ENCODE data around the gene FNDC3B.

- TF ChIP-seq POLR2AphosphoS5 (IDR thresholded peaks at IDR 0.05; ENCODE audit: low read depth, low read length) (no peak), TAF1 (IDR thresholded peaks at IDR 0.05; ENCODE audit: borderline replicate concordance, low read depth, low read length) (no peak), POLR2A (IDR thresholded peaks at IDR 0.05; ENCODE audit: low read depth, low read length) (no peak)
Measured at GRCh38 chr3:172275586-172275985, 236.2 kb downstream of the FNDC3B start.

All from GM12892 (cell line).